GM12878 (cell line): Measurements from ENCODE around the gene WWP2.
"Not testable (repeated sequence)": the region's sequence is repeated elsewhere in the genome, so short reads cannot be mapped to it uniquely, and the experiment has no call there.

Experiments
- ATF2 ChIP-seq: IDR thresholded peaks from 2 replicates; pipeline ENCODE4 v1.6.1; 2012; ENCODE audit warnings: low read length, inconsistent platforms
- BRCA1 ChIP-seq: IDR thresholded peaks from 2 replicates; pipeline ENCODE4 v1.6.1; 2011; ENCODE audit warnings: low read depth, low read length, improper control_type of control experiment
- CTCF ChIP-seq, 3 experiments: IDR thresholded peaks in 2 of 3; conservative IDR thresholded peaks in 1 of 3; 2 replicates each; pipeline ENCODE4 v1.5.1; 2011; ENCODE audit warnings: low read depth in 3 of 3, low read length in 3 of 3, mild to moderate bottlenecking in 3 of 3, control low read depth in 2 of 3, moderate library complexity in 2 of 3, inconsistent platforms in 1 of 3, mixed read lengths in 1 of 3; ENCODE audit not compliant: control insufficient read depth in 2 of 3, insufficient read depth in 1 of 3; ENCODE audit errors: extremely low read depth in 1 of 3
- GABPA ChIP-seq: IDR thresholded peaks from 2 replicates; pipeline ENCODE4 v1.6.1; 2014; ENCODE audit warnings: antibody characterized with exemption, low read depth, mild to moderate bottlenecking, inconsistent platforms
- MAX ChIP-seq: IDR thresholded peaks from 2 replicates; pipeline ENCODE4 v1.6.1; 2012; ENCODE audit warnings: low read depth, low read length, improper control_type of control experiment
- POLR2A ChIP-seq: IDR thresholded peaks from 2 replicates; pipeline ENCODE4 v1.6.1; 2011; ENCODE audit warnings: low read depth, mild to moderate bottlenecking, low read length
- TBL1XR1 ChIP-seq: IDR thresholded peaks from 2 replicates; pipeline ENCODE4 v1.6.1; 2012; ENCODE audit warnings: low read depth, low read length, improper control_type of control experiment
- ZNF622 ChIP-seq: fragments of 450-650 bp; IDR thresholded peaks from 2 replicates; pipeline ENCODE4 v1.6.1; 2017; ENCODE audit warnings: mild to moderate bottlenecking, inconsistent platforms

- TF ChIP-seq ZNF622; CTCF (IDR thresholded peaks at IDR 0.05 in 2 of 3, conservative IDR thresholded peaks at IDR 0.05 in 1 of 3; ENCODE audit: control insufficient read depth in 2 of 3, extremely low read depth in 1 of 3, insufficient read depth in 1 of 3, low read depth in 3 of 3, low read length in 3 of 3); BRCA1; ATF2; MAX; POLR2A; GABPA; TBL1XR1: not testable (repeated sequence)
Observed at GRCh38 chr16:69791391-69791847, 29.3 kb downstream of the WWP2 start.
